Endothelial cell (in vitro differentiated cells): ENCODE measurements around the gene KRT80. TPM values are rescaled to one million over a fixed set of nuclear protein-coding genes. Genes with fewer than 3 reads are reported as not detected.

ENCODE experiments used
- DNase-seq: peaks from one replicate; pipeline ENCODE4 v3.0.0; 2021; ENCODE audit warnings: low spot score
- H3K27ac Mint-ChIP-seq: one replicate; pipeline ENCODE4 v1.8.0; 2021; ENCODE audit warnings: mixed read lengths, inconsistent platforms; ENCODE audit not compliant: unreplicated experiment
- H3K27me3 Mint-ChIP-seq: one replicate; pipeline ENCODE4 v1.8.0; 2021; ENCODE audit warnings: mild to moderate bottlenecking, moderate library complexity, mixed read lengths, inconsistent platforms; ENCODE audit not compliant: unreplicated experiment
- H3K36me3 Mint-ChIP-seq: one replicate; pipeline ENCODE4 v1.8.0; 2021; ENCODE audit warnings: mild to moderate bottlenecking, low read depth, mixed read lengths, inconsistent platforms; ENCODE audit not compliant: unreplicated experiment
- H3K4me1 Mint-ChIP-seq: one replicate; pipeline ENCODE4 v1.8.0; 2021; ENCODE audit warnings: mild to moderate bottlenecking, mixed read lengths, inconsistent platforms; ENCODE audit not compliant: unreplicated experiment
- H3K4me3 Mint-ChIP-seq: one replicate; pipeline ENCODE4 v1.8.0; 2021; ENCODE audit warnings: mild to moderate bottlenecking, mixed read lengths, inconsistent platforms; ENCODE audit not compliant: unreplicated experiment
- H3K9me3 Mint-ChIP-seq: one replicate; pipeline ENCODE4 v1.8.0; 2021; ENCODE audit warnings: mixed read lengths, inconsistent platforms; ENCODE audit not compliant: unreplicated experiment
- CTCF ChIP-seq: fragments of 200-600 bp; sonication (generic); IDR thresholded peaks from one replicate; pipeline ENCODE4 v1.5.0; 2021; ENCODE audit warnings: antibody characterized with exemption; ENCODE audit not compliant: unreplicated experiment
- total RNA-seq: library from RNA; stranded (reverse); fragmentation: NEBNext Ultra II Directional; extraction: Animal tissue kit (Norgen Biotek cat#: 25700); gene quantifications from one replicate; pipeline ENCODE4 v1.2.1, GENCODE V29; 2021; ENCODE audit not compliant: unreplicated experiment

KRT80 gene
- total RNA-seq, 1 donor from 2014 or later = 1.5 TPM

- Mint-ChIP-seq H3K4me3 (no peak overlapping the region), H3K9me3 (no peaks in the 10 kb centered on the region), H3K27me3 (peaks cover 3% of the 10 kb centered on the region), H3K36me3 (peaks cover 3% of the 10 kb centered on the region), H3K4me1 (peaks cover 17% of the 10 kb centered on the region), H3K27ac (no peak overlapping the region)
- TF ChIP-seq CTCF = no peak
- DNase-seq = no peak
Observed at GRCh38 chr12:52144512-52145227, 47.1 kb downstream of the KRT80 start.

- peaks cover 6% of the 10 kb centered on the region for H3K27me3 Mint-ChIP-seq
- no peak overlapping the region for H3K27ac Mint-ChIP-seq
- no peak overlapping the region for H3K4me3 Mint-ChIP-seq
- TF ChIP-seq CTCF = no peak
- peaks cover 15% of the 10 kb centered on the region for H3K4me1 Mint-ChIP-seq
- H3K36me3 Mint-ChIP-seq = peaks cover 3% of the 10 kb centered on the region
- H3K9me3 Mint-ChIP-seq = no peaks in the 10 kb centered on the region
- DNase-seq = no peak
Observed at GRCh38 chr12:52142431-52142830, 49.4 kb downstream of the KRT80 start.

GRCh38 chr12:52141875-52142274, 49.9 kb downstream of the KRT80 start:
- H3K27me3 Mint-ChIP-seq = peaks cover 6% of the 10 kb centered on the region
- DNase-seq = no peak
- H3K27ac Mint-ChIP-seq = no peak overlapping the region
- no peaks in the 10 kb centered on the region for H3K9me3 Mint-ChIP-seq
- no peak for TF ChIP-seq CTCF
- H3K4me3 Mint-ChIP-seq = no peak overlapping the region
- peaks cover 4% of the 10 kb centered on the region for H3K36me3 Mint-ChIP-seq
- peaks cover 15% of the 10 kb centered on the region for H3K4me1 Mint-ChIP-seq

- TF ChIP-seq CTCF = no peak
- Mint-ChIP-seq H3K36me3 (peaks cover 7% of the 10 kb centered on the region), H3K4me3 (no peak overlapping the region), H3K27ac (peak overlapping the region; percentile 33), H3K27me3 (peaks cover 6% of the 10 kb centered on the region), H3K4me1 (peaks cover 15% of the 10 kb centered on the region), H3K9me3 (no peaks in the 10 kb centered on the region)
- no peak for DNase-seq
Observed at GRCh38 chr12:52141306-52141705, 50.5 kb downstream of the KRT80 start.

GRCh38 chr12:52139579-52140062, 52.2 kb downstream of the KRT80 start:
- DNase-seq = peak; percentile 53
- Mint-ChIP-seq H3K4me1 (peaks cover 10% of the 10 kb centered on the region), H3K4me3 (no peak overlapping the region), H3K27ac (no peak overlapping the region), H3K36me3 (peaks cover 7% of the 10 kb centered on the region), H3K27me3 (peaks cover 6% of the 10 kb centered on the region), H3K9me3 (no peaks in the 10 kb centered on the region)
- peak; percentile 75 for TF ChIP-seq CTCF
